ENCODE measurements around the gene KRI1. TPM values are rescaled to one million over a fixed set of nuclear protein-coding genes. Genes with fewer than 3 reads are reported as not detected.
A peak's percentile ranks its signal among the peaks of the same experiment; 100 is the strongest.

Gene KRI1
- polyA plus RNA-seq, 1 of the 3 experiments (the other 2 are of a cell fraction), result 26.7 TPM

- no peak for TF ChIP-seq EZH2phosphoT487 (IDR thresholded peaks at IDR 0.05; ENCODE audit: borderline replicate concordance, low read depth)
- TF ChIP-seq SIN3A (IDR thresholded peaks at IDR 0.05; ENCODE audit: borderline replicate concordance, low read depth, low read length), result no peak
- no peak for TF ChIP-seq RAD21 (IDR thresholded peaks at IDR 0.05; ENCODE audit: low read length)
- TF ChIP-seq FOXM1 (IDR thresholded peaks at IDR 0.05; ENCODE audit: low read depth), result no peak
Measured at GRCh38 chr19:10557603-10558197, 8.1 kb downstream of the KRI1 start (continued).

- H3F3A ChIP-seq (replicated peaks; ENCODE audit: insufficient read depth), result peaks cover 5% of the 10 kb centered on the region
- no peaks in the 10 kb centered on the region for H3K79me2 ChIP-seq (ENCODE audit: insufficient read depth)
- H3K4me3 ChIP-seq (ENCODE audit: low read depth in 2 of 2, low read length in 1 of 2), result no peak overlapping the region
- H3K9ac ChIP-seq, result no peak overlapping the region
- CTCF ChIA-PET, result interaction anchor here (1.0 to 2.0 kb wide), 5 partner anchors 9 to 142 kb away, joined by 3 to 6 read pairs (median 3); no protein-coding TSS in a partner anchor
- TF ChIP-seq TAF1 (IDR thresholded peaks at IDR 0.05; ENCODE audit: borderline replicate concordance, low read depth, low read length) (no peak), ZBTB33 (IDR thresholded peaks at IDR 0.05; ENCODE audit: borderline replicate concordance, low read depth) (no peak), NRF1 (IDR thresholded peaks at IDR 0.05; ENCODE audit: low read depth, low read length) (no peak), IRF3 (IDR thresholded peaks at IDR 0.05; ENCODE audit: low read depth, low read length) (no peak)
- DNase-seq, result no peak
- H2AFZ ChIP-seq (ENCODE audit: low read depth), result no peak overlapping the region
- H3K9me2 ChIP-seq, result no peaks in the 10 kb centered on the region
- no peaks in the 10 kb centered on the region for H3K9me3 ChIP-seq
- H3K36me3 ChIP-seq (replicated peaks in 1 of 2; ENCODE audit: control insufficient read depth in 1 of 2, insufficient read depth in 2 of 2, low read length in 1 of 2), result peaks cover 36 to 47% of the 10 kb centered on the region in 2 experiments
- 92% methylated on average over 4 of the region's 7 CpGs for WGBS (ENCODE audit: low lambda C conversion rate)
- H4K20me1 ChIP-seq (ENCODE audit: insufficient read depth), result 0 out of 2 replicates have a peak, but pooled peaks cover 3% of the 10 kb centered on the region
- H3K27me3 ChIP-seq (ENCODE audit: insufficient read depth), result no peaks in the 10 kb centered on the region
- H3K27ac ChIP-seq (ENCODE audit: low read depth in 2 of 2, low read length in 1 of 2), result no peak overlapping the region
- no peaks in the 10 kb centered on the region for H3K4me1 ChIP-seq (ENCODE audit: control insufficient read depth in 1 of 2, insufficient read depth in 2 of 2, low read depth in 1 of 2, low read length in 1 of 2)
- H3K4me2 ChIP-seq, result no peak overlapping the region
- POLR2A ChIA-PET, result no interaction called here
Measured at GRCh38 chr19:10555610-10555973, 10.2 kb downstream of the KRI1 start.

GRCh38 chr19:10554760-10555609 is 10.8 kb downstream of the KRI1 start:
- no peak overlapping the region for H3K4me2 ChIP-seq
- no peaks in the 10 kb centered on the region for H3K4me1 ChIP-seq (ENCODE audit: control insufficient read depth in 1 of 2, insufficient read depth in 2 of 2, low read depth in 1 of 2, low read length in 1 of 2)
- no peak overlapping the region for H3K27ac ChIP-seq (ENCODE audit: low read depth in 2 of 2, low read length in 1 of 2)
- no peak overlapping the region for H3K4me3 ChIP-seq (ENCODE audit: low read depth in 2 of 2, low read length in 1 of 2)
- 89% methylated on average over 23 of the region's 30 CpGs for WGBS (ENCODE audit: low lambda C conversion rate)
- POLR2A ChIA-PET, result no interaction called here
- no peak overlapping the region for H3K9ac ChIP-seq
- no peaks in the 10 kb centered on the region for H3K79me2 ChIP-seq (ENCODE audit: insufficient read depth)
- TF ChIP-seq CTCF (IDR thresholded peaks at IDR 0.05) (0 out of 2 replicates have a peak, but pooled peaks have one; percentile 13), MXI1 (IDR thresholded peaks at IDR 0.05; ENCODE audit: low read depth, low read length) (no peak), NFIC (IDR thresholded peaks at IDR 0.05; ENCODE audit: borderline replicate concordance) (no peak), GABPA (IDR thresholded peaks at IDR 0.05; ENCODE audit: low read depth) (no peak), ZBTB33 (IDR thresholded peaks at IDR 0.05; ENCODE audit: borderline replicate concordance, low read depth) (no peak)
- CTCF ChIA-PET, result interaction anchor here (1.0 to 2.0 kb wide), 4 partner anchors 9 to 27 kb away, joined by 3 to 6 read pairs (median 4); no protein-coding TSS in a partner anchor
- no peak for DNase-seq
- H4K20me1 ChIP-seq (ENCODE audit: insufficient read depth), result 0 out of 2 replicates have a peak, but pooled peaks cover 3% of the 10 kb centered on the region
- H3K9me3 ChIP-seq, result no peaks in the 10 kb centered on the region
- no peaks in the 10 kb centered on the region for H3K9me2 ChIP-seq
- no peak overlapping the region for H2AFZ ChIP-seq (ENCODE audit: low read depth)
- H3F3A ChIP-seq (replicated peaks; ENCODE audit: insufficient read depth), result peaks cover 8% of the 10 kb centered on the region
- no peaks in the 10 kb centered on the region for H3K27me3 ChIP-seq (ENCODE audit: insufficient read depth)
- H3K36me3 ChIP-seq (replicated peaks in 1 of 2; ENCODE audit: control insufficient read depth in 1 of 2, insufficient read depth in 2 of 2, low read length in 1 of 2), result peaks cover 30 to 45% of the 10 kb centered on the region in 2 experiments

Measured in SK-N-SH (cell line).